GM18868 (cell line): ENCODE measurements around the gene DR1.
"Not testable (repeated sequence)": the region's sequence is repeated elsewhere in the genome, so short reads cannot be mapped to it uniquely, and the experiment has no call there.

Source experiments
- ATAC-seq: cut with Tn5 transposase; IDR thresholded peaks from one replicate; pipeline ENCODE4 v1.9.1; 2021; ENCODE audit warnings: mild to moderate bottlenecking, moderate library complexity; ENCODE audit not compliant: unreplicated experiment

The DR1 gene

DNA sequence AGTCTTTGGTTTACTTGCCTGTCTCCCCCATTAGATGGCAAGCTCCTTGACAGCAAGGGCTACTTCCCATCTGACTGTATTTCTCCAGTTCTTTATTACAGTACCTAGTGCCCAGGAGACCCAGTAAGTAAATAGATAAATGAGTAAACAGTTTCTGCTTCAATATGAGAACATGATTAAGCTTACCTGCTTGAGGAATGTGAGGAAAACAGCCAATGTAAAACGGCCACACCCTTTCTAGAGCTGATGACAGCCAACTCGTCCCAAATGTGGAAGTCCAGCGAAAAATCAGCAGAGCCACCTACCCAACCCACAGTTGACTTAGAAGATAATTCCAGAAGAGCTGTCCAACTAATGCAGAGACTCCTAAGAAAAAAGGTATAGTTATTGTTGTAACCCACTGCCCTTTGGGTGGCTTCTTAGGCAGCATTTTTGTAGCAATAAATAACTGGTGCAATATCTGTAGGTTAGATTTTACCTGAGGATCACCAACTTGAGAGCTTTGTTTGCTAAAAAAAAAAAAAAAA is 6.5 kb upstream of the DR1 start:
- ATAC-seq: no peak

- ATAC-seq: no peak
These were observed 5.6 kb upstream of the DR1 start for GRCh38 chr1:93340090-93340489.

DNA sequence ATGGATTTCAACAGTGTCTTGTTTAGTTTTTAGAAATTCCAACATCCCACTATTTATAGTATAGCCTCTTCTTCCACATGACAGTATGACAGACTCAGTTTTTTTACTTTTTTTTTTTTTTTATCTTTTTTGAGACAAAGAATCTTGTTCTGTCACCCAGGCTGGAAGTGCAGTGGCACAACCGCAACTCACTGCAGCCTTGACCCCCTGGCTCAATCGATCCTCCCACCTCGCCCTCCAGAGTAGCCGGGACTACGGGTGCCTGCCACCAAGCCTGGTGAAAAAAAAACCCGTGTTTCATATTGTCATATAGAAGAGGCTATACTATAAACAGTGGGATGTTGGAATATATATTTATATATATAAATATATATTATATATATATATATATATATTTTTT is 1.2 kb upstream of the DR1 start:
- no peak for ATAC-seq

DNA sequence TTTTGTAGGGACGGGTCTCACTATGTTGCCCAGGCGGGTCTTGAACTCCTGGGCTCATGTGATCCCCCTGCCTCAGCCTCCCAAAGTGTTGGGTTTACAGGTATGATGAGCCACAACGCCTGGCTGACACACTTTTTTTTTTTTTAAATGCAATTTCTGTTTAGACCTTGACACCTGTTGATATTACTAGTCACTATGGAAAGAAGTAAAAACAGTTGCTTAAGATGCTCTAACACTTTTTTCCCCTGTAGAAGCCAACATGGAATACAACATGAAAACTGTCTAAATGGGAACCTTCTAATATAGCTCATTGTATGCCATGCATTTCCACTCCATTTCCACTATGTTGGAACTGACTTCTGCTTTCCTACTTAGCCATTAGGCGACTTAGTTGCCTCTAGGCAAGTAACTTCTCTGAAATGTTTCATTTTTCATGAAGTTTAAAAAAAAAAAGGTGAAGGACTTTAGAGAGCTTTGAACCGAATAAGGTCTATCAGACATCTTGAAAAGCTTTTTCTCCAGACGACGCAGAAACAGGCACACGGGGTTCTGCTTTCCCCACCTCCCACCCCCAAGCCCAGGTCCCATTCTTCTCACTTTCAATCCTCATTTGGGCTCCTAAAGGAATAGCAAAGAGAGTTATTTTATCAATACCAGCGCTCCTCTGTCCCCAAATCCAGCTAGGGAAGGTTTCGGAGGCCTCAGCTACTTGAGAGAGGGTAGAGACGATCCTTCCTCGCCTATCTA is 648 bp upstream of the DR1 start:
- no peak for ATAC-seq

GRCh38 chr1:93346421-93346993 is 800 bp downstream of the DR1 start:
- peak; percentile 37 for ATAC-seq

GRCh38 chr1:93347334-93347899 is 1.7 kb downstream of the DR1 start:
- no peak for ATAC-seq

DNA sequence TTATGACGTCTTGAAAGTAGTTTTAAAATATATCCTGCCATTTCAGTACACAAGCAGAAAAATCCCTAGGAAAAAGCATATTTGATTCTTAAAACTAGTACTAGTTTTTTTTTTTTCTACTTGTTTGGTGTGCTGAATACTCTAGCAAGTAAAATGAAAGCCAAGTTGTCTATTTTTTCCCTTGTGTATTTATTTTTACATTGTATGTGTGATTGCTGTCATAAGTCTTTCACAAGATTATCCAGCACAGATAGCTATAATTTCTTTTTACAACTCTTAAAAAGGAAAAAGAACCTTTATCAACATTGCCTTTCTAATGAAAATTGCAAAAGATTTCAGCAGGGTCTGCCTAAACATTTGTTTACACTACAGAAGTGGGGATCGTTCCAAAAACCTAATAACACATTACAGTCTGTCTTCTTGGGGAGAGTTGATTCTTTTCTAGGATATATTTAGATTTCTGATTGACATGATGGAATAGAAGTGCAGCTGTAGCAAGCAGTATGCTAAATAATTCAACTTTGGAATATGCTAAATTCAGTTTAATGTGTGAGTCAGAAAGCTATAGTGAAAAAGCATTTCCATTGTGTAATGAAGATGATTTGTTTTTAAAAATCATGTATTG is 2.5 kb downstream of the DR1 start:
- ATAC-seq: no peak

DNA sequence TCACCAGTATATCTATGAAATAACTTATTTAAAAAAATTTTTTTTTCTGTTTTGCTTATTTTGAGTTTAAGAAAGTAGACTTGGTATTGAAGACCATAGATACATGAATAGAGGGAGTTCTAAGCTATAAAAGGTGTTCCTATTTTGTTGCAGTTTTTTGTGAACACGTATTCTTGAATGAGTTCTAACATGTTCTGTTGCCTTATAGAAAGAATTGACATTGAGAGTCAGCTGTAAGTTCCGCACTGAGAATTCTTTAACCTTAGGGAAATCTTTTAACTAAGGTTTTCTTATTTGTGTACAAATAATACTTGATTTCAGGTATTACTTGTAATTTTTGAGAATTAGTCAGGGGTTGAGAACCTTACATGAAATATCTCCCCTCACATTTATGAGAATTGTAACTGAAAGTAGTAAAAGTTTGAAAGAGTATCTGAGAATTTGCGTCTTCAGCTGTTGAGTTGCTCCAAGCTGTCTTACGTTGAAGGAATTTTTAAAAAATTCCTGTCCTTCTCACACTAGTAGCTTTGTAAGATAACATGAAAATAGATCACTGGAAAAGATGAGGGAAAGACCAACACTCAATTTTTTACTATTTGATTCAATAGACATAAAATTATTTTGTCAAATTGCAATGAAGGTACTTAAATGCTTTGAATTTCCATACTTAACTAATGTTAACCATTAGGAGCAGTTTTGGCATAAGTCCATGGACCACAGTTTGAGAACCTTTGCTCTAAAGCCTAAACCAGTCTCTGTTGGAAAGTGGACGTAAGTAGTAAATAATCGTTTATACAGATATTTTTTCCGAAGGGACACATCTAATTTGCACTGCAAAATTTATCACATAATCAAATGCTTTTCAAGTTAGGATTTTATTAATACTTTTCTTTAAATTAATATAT is 3.8 kb downstream of the DR1 start:
- no peak for ATAC-seq

DNA sequence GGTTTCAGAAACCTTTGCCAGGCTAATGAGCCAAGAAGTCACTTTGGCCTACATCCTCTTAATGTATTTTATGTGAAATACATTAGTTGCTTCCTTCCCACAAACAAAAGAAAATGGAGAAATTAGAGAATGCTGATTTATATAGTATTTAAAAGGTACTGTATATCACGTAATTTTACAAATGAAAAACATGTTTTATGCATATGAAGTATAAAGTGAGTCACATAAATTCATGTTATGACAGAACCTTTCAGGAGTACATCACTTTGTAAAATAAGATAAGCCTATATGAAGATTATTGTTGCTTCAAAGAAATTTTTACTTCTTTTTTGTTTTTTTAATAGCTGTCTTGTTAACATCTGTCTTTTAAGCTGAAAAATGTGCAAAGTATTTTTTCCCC is 4.6 kb downstream of the DR1 start:
- ATAC-seq: no peak

DNA sequence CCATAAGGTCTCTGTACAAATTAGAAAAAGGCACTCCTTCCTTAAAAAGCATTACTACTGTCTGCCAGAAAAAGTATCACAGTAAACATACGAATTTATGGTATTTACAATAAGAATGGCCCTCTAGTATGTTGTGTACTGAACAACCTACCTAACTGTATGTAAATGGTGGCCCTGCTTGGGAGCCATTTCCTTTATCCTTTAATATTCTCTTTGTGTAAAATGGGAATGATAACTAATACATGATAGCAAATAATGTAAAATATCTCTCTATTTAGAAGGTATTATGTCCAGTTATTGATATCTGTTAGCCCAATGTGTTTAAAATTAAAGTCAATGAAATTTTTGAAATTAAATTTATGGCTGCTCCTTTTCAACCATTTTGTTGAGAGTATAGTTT is 5.2 kb downstream of the DR1 start:
- ATAC-seq: no peak

DNA sequence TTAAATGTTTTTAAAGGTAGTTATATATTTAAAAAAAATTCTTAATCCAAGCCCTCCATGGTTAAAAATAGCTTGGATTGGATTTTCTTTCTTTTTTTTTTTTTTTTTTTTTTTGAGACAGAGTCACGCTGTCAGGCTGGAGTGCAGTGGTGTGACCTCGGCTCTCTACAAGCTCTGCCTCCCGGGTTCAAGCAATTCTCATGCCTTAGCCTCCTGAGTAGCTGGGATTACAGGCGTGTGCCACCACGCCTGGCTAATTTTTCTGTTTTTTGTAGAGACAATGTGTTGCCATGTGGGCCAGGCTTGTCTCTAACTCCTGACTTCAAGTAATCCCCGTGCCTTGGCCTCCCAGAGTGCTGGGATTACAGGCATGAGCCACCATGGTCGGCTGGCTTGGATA is 5.6 kb downstream of the DR1 start:
- ATAC-seq: not testable (repeated sequence)

GRCh38 chr1:93352376-93352775 is 6.7 kb downstream of the DR1 start:
- no peak for ATAC-seq

DNA sequence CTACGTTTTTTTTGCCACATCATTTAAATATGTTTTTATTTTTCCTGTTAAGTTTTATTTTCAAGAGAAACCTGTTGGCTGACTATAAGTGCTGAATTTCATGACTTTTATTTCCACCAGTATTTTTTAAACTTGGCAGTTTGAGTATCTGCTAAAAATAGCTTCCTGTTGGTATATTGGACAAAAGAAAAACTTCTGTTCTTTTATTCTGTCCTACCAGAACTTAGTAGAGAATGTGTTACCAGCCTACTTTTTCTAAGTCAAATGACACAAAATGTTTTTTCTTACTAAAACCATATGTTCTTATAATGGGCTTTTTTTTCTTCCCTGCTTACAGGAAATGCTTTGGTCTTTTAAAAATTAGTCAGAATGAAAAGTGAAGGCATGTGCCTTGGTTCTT is 7.6 kb downstream of the DR1 start:
- ATAC-seq: no peak

DNA sequence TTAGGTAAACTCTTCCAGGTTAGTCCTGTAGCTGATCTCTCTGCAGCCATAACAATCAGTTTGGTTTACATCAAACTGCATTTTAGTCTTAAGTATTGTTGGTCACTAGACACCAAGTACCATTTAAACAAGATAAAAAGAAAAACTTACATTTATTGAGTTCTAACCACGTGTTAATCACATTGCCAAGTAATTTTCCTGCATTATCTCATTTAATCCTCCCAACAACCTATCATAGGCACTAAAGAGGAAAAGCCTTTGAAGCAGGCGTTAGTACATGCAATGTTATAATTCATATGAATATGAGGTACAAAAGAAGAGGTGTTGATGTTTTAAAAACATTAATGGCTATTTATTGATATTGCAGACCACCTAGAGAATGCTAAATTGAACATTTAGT is 9.0 kb downstream of the DR1 start:
- no peak for ATAC-seq

DNA sequence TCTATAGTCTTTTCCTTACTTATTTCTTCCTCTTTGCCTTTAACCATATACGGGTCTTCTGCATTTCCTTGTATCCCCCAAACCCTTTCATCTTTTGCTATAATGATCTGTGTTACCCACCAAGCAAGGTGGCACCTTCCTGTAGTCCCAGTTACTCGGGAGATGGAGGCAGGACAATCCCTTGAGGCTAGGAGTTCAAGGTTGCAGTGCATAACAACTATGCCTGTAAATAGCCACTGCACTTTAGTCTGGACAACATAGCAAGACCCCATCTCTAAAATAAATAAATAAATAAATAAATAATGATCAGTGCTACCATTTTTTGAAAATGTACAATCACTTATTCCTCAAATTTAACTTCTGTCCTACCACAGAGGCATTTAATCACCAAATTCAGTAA is 11.5 kb downstream of the DR1 start:
- ATAC-seq: no peak

DNA sequence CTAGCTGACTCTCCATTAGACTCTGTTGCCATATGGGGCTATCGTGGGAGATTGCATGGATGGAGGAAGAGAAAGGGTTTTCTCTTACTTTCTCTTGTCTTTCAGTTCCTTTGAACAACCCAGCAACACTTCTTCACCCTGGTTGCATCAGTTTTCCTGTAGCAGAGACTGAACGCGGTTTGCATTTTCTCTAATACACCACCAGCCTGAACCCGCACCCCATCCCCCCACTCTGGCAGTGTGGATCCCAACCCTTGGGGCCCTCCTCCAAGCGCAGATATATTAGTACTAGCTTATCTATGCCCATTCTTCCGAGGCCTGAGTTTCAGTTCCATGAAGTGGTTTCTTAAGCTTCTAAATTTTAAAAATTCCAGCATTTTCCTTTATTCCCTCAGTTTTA is 12.6 kb downstream of the DR1 start:
- no peak for ATAC-seq

DNA sequence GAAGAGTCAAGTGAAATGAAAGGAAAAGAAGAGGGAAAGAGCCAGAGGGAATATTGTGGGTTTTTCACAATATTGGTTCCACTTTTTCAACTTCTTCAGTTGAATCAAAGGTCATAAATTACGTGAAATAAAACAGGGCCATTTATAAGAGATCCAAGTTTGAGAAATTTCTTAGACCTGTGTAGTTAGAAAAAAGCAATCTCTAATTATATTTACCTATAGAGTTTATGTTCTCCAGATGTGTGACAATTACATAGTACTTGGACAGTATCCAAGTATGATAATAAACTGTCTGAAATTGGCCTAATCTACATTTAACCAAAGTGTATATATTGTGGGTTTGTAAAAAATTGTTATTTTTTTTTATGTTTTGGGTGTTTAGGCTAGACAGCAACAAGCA is 14.4 kb downstream of the DR1 start:
- no peak for ATAC-seq

DNA sequence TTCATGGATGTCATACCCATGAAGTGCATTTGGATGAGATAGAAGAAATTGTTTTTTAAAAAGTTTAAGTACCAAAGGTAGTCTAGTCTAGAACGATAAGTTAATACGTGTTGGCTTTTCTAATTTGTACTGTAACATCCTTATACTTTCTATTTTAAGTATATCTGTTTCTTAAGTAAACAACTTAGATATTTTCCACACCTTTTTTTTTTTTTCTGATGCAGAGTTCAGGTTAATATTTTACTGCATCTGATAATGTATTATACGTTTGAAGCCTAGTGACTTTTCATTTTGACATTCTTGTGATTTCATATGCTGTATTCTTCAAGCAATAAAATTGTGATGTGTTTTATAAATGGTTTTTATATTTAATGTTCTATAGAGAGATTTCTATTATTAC is 16.5 kb downstream of the DR1 start:
- ATAC-seq: no peak

DNA sequence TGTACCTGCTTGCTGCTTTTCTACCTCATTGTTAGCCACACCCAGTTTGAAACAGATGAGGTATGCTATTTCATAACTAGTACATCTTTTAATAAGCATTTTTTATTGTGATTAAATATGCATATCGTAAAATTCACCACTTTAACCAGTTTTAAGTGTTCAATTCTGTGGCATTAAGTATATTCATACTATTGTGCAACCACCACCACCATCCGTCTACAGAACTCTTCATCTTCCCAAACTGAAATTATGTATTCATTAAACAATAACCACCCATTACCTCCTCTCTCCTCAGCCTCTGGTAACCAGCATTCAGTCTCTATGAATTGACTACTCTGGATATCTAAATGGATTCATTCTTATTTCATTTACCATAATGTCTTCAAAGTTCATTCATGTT is 20.1 kb downstream of the DR1 start:
- ATAC-seq: no peak

- ATAC-seq: no peak
These were observed 24.0 kb downstream of the DR1 start for GRCh38 chr1:93369734-93370133.
